Measurements from ENCODE around the gene AFMID.

Gene AFMID

DNA sequence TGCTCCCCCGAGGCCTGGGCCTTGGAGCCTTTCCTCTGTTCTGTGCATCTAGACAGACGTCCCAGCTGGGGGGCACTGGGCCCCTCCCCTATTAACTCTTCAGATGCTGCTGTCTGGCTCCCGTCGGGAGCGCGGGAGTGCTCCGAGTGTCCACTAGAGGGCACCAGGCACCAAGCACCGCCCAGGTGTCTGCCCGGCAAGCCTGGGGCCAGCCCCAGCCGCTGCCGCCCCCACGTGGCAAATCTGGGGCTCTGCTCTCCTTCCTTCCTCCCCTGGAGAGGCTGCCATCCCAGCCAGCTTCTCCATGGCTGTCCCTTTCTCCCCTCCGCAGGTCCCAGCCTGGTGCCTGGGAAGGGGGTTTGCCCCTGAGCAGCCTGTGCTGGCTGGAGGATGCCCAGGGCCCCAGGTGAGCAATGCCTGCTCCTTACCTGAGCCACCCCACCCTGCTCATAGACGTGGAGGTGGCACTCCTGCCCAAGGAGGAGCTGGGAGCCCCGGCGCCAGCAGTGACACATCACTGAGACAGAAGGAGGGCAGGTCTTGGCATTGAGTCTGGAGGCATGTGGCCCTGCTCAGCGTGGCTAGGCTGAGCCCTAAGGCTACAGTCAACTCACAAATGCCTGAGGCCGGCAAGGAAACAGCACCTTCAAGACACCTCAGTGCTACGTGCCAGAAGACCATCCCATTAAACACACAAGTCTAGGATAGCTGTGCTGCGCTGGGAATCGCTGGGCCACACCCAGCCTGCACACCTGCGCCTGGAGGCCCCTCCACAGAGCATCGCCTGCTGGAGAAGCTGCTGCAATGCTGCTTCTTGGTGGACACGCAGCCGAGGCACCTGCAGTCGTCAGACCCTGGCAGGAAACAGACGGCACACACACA lies 64.0 kb downstream of the AFMID start (continued):
- no peak for TF ChIP-seq PRDM10 (tag by site-specific recombination; IDR thresholded peaks at IDR 0.05)
- TF ChIP-seq, protein P1, sequence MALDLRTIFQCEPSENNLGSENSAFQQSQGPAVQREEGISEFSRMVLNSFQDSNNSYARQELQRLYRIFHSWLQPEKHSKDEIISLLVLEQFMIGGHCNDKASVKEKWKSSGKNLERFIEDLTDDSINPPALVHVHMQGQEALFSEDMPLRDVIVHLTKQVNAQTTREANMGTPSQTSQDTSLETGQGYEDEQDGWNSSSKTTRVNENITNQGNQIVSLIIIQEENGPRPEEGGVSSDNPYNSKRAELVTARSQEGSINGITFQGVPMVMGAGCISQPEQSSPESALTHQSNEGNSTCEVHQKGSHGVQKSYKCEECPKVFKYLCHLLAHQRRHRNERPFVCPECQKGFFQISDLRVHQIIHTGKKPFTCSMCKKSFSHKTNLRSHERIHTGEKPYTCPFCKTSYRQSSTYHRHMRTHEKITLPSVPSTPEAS (tag by site-specific recombination; IDR thresholded peaks at IDR 0.05), result no peak
- no peak for TF ChIP-seq HOXD13 (CRISPR knock-in tag; IDR thresholded peaks at IDR 0.05; ENCODE audit: borderline replicate concordance)
- TF ChIP-seq ZNF155 (tag by site-specific recombination; IDR thresholded peaks at IDR 0.05), result no peak
- no peak for TF ChIP-seq ZNF473 (tag by site-specific recombination; IDR thresholded peaks at IDR 0.05)
- TF ChIP-seq, protein P2, sequence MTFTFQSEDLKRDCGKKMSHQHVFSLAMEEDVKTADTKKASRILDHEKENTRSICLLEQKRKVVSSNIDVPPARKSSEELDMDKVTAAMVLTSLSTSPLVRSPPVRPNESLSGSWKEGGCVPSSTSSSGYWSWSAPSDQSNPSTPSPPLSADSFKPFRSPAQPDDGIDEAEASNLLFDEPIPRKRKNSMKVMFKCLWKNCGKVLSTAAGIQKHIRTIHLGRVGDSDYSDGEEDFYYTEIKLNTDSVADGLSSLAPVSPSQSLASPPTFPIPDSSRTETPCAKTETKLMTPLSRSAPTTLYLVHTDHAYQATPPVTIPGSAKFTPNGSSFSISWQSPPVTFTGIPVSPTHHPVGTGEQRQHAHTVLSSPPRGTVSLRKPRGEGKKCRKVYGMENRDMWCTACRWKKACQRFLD (tag by site-specific recombination; IDR thresholded peaks at IDR 0.05), result no peak
- TF ChIP-seq ZBTB6 (tag by site-specific recombination; IDR thresholded peaks at IDR 0.05), result no peak
- TF ChIP-seq ZFP41 (tag by site-specific recombination; IDR thresholded peaks at IDR 0.05; ENCODE audit: borderline replicate concordance), result no peak
- TF ChIP-seq ZBTB7A (tag by site-specific recombination; IDR thresholded peaks at IDR 0.05; ENCODE audit: low read depth), result no peak
- no peak for TF ChIP-seq ZFP37 (tag by site-specific recombination; IDR thresholded peaks at IDR 0.05)
- TF ChIP-seq ZNF558 (tag by site-specific recombination; IDR thresholded peaks at IDR 0.05), result no peak
- peak; percentile 84 for TF ChIP-seq KLF16 (tag by site-specific recombination; IDR thresholded peaks at IDR 0.05)
- TF ChIP-seq ZNF792 (tag by site-specific recombination; IDR thresholded peaks at IDR 0.05), result no peak
- TF ChIP-seq ZNF366 (tag by site-specific recombination; conservative IDR thresholded peaks at IDR 0.05), result peak; percentile 46; the same call in 1 of the 2 replicates
- TF ChIP-seq, protein P3, sequence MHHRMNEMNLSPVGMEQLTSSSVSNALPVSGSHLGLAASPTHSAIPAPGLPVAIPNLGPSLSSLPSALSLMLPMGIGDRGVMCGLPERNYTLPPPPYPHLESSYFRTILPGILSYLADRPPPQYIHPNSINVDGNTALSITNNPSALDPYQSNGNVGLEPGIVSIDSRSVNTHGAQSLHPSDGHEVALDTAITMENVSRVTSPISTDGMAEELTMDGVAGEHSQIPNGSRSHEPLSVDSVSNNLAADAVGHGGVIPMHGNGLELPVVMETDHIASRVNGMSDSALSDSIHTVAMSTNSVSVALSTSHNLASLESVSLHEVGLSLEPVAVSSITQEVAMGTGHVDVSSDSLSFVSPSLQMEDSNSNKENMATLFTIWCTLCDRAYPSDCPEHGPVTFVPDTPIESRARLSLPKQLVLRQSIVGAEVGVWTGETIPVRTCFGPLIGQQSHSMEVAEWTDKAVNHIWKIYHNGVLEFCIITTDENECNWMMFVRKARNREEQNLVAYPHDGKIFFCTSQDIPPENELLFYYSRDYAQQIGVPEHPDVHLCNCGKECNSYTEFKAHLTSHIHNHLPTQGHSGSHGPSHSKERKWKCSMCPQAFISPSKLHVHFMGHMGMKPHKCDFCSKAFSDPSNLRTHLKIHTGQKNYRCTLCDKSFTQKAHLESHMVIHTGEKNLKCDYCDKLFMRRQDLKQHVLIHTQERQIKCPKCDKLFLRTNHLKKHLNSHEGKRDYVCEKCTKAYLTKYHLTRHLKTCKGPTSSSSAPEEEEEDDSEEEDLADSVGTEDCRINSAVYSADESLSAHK (tag by site-specific recombination; IDR thresholded peaks at IDR 0.05), result peak; percentile 26; the same call in 1 of the 2 replicates
- peak; percentile 57; the same call in 1 of the 2 replicates for TF ChIP-seq HIC1 (tag by site-specific recombination; IDR thresholded peaks at IDR 0.05)
- TF ChIP-seq WT1 (tag by site-specific recombination; IDR thresholded peaks at IDR 0.05), result no peak; the same call in 1 of the 2 replicates
- TF ChIP-seq RBAK (tag by site-specific recombination; IDR thresholded peaks at IDR 0.05), result no peak
- no peak for TF ChIP-seq ZNF530 (tag by site-specific recombination; IDR thresholded peaks at IDR 0.05; ENCODE audit: low read depth)
- TF ChIP-seq ZNF621 (tag by site-specific recombination; IDR thresholded peaks at IDR 0.05), result no peak
- TF ChIP-seq ZNF341 (tag by site-specific recombination; IDR thresholded peaks at IDR 0.05; ENCODE audit: low read depth), result peak; percentile 75; the same call in 1 of the 2 replicates
